Epithelial cell of proximal tubule (primary cell): ENCODE data around the gene SLC12A8. TPM values are rescaled to one million over a fixed set of nuclear protein-coding genes. Genes with fewer than 3 reads are reported as not detected.

Experiments
- DNase-seq: peaks from one replicate; pipeline ENCODE4 v3.0.0-alpha.2; 2011; ENCODE audit warnings: low read depth
- H3K4me3 ChIP-seq: 2 replicates; pipeline ENCODE4 v1.5.1; 2011; ENCODE audit warnings: low read depth, mild to moderate bottlenecking, low read length
- CTCF ChIP-seq: conservative IDR thresholded peaks from 2 replicates; pipeline ENCODE4 v1.5.1; 2012; ENCODE audit warnings: low read depth, mild to moderate bottlenecking, low read length
- total RNA-seq: library from RNA; depleted of rRNA; stranded (reverse); fragments of >200 nt; gene quantifications from 2 replicates; pipeline ENCODE4 v1.2.3, GENCODE V29; 2015

The SLC12A8 gene
- total RNA-seq, 1 donor from 2014 or later = 17.9 TPM

- H3K4me3 ChIP-seq = no peak overlapping the region
- no peak for TF ChIP-seq CTCF
- DNase-seq = no peak
Measured at GRCh38 chr3:125057186-125057850, 155.2 kb downstream of the SLC12A8 start.

GRCh38 chr3:125055913-125056745, 156.4 kb downstream of the SLC12A8 start, which contains the start of gene HEG1:
Gene HEG1 (minus strand): TSS chr3:125055997. CDS start chr3:125055890, 107 bp downstream.
- TF ChIP-seq CTCF = no peak
- H3K4me3 ChIP-seq = peak within 1 kb of the TSS; percentile 79
- DNase-seq = no peak

GRCh38 chr3:125055331-125055912, 157.1 kb downstream of the SLC12A8 start:
- no peak for TF ChIP-seq CTCF
- peak overlapping the region; percentile 79 for H3K4me3 ChIP-seq
- no peak for DNase-seq

- peak overlapping the region; percentile 79 for H3K4me3 ChIP-seq
- DNase-seq = no peak
- TF ChIP-seq CTCF = no peak
Measured at GRCh38 chr3:125054449-125055329, 157.9 kb downstream of the SLC12A8 start.

GRCh38 chr3:125054062-125054448, 158.5 kb downstream of the SLC12A8 start:
- no peak for TF ChIP-seq CTCF
- peak overlapping the region; percentile 79 for H3K4me3 ChIP-seq
- DNase-seq = no peak

GRCh38 chr3:125053304-125053699, 159.2 kb downstream of the SLC12A8 start:
- no peak for DNase-seq
- no peak overlapping the region for H3K4me3 ChIP-seq
- TF ChIP-seq CTCF = no peak
